Kidney epithelial cell (primary cell): ENCODE results near the gene RAMP3. TPM values are rescaled to one million over a fixed set of nuclear protein-coding genes. Genes with fewer than 3 reads are reported as not detected.

ENCODE experiments used
- DNase-seq: peaks from one replicate; pipeline ENCODE4 v3.0.0-alpha.2; 2010; ENCODE audit warnings: low read depth
- H3K27me3 ChIP-seq: 2 replicates; pipeline ENCODE4 v1.6.0; 2011; ENCODE audit warnings: low read length; ENCODE audit not compliant: control insufficient read depth, insufficient read depth
- H3K36me3 ChIP-seq: 2 replicates; pipeline ENCODE4 v1.5.1; 2011; ENCODE audit warnings: low read length; ENCODE audit not compliant: control insufficient read depth, insufficient read depth
- H3K4me3 ChIP-seq: 2 replicates; pipeline ENCODE4 v1.5.1; 2011; ENCODE audit warnings: low read depth, mild to moderate bottlenecking, control low read depth, low read length
- total RNA-seq: library from RNA; depleted of rRNA; stranded (reverse); fragments of >200 nt; gene quantifications from 2 replicates; pipeline ENCODE4 v1.2.3, GENCODE V29; 2015
- TF ChIP-seq, protein P1 (sequence below): IDR thresholded peaks from 2 replicates; pipeline ENCODE4 v1.5.1; 2011; ENCODE audit warnings: mild to moderate bottlenecking, moderate library complexity, low read length, control low read depth, inconsistent platforms; ENCODE audit not compliant: insufficient read depth, poor library complexity, severe bottlenecking

Gene RAMP3
- total RNA-seq, 1 donor from 2014 or later = not detected

- DNase-seq = no peak
- H3K27me3 ChIP-seq = peaks cover 2% of the 10 kb centered on the region
- TF ChIP-seq, protein P1, sequence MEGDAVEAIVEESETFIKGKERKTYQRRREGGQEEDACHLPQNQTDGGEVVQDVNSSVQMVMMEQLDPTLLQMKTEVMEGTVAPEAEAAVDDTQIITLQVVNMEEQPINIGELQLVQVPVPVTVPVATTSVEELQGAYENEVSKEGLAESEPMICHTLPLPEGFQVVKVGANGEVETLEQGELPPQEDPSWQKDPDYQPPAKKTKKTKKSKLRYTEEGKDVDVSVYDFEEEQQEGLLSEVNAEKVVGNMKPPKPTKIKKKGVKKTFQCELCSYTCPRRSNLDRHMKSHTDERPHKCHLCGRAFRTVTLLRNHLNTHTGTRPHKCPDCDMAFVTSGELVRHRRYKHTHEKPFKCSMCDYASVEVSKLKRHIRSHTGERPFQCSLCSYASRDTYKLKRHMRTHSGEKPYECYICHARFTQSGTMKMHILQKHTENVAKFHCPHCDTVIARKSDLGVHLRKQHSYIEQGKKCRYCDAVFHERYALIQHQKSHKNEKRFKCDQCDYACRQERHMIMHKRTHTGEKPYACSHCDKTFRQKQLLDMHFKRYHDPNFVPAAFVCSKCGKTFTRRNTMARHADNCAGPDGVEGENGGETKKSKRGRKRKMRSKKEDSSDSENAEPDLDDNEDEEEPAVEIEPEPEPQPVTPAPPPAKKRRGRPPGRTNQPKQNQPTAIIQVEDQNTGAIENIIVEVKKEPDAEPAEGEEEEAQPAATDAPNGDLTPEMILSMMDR = no peak
- H3K36me3 ChIP-seq = no peaks in the 10 kb centered on the region
- H3K4me3 ChIP-seq = no peak overlapping the region
Measured at GRCh38 chr7:45180084-45180986, 22.7 kb downstream of the RAMP3 start.

- Histone ChIP-seq H3K4me3 (no peak overlapping the region), H3K36me3 (no peaks in the 10 kb centered on the region), H3K27me3 (peaks cover 2% of the 10 kb centered on the region)
- no peak for DNase-seq
- TF ChIP-seq, protein P1 = no peak
Measured at GRCh38 chr7:45181286-45181960, 23.8 kb downstream of the RAMP3 start.

GRCh38 chr7:45181991-45182855 lies 24.6 kb downstream of the RAMP3 start:
- no peaks in the 10 kb centered on the region for H3K27me3 ChIP-seq
- no peaks in the 10 kb centered on the region for H3K36me3 ChIP-seq
- no peak overlapping the region for H3K4me3 ChIP-seq
- TF ChIP-seq, protein P1 = no peak
- DNase-seq = no peak

GRCh38 chr7:45182856-45183710 lies 25.5 kb downstream of the RAMP3 start:
- no peak for DNase-seq
- Histone ChIP-seq H3K27me3 (no peaks in the 10 kb centered on the region), H3K36me3 (no peaks in the 10 kb centered on the region), H3K4me3 (no peak overlapping the region)
- TF ChIP-seq, protein P1 = no peak

GRCh38 chr7:45183711-45184210 lies 26.2 kb downstream of the RAMP3 start:
- H3K4me3 ChIP-seq = no peak overlapping the region
- H3K27me3 ChIP-seq = no peaks in the 10 kb centered on the region
- no peaks in the 10 kb centered on the region for H3K36me3 ChIP-seq
- no peak for DNase-seq
- TF ChIP-seq, protein P1 = no peak
